ENCODE results near the gene TEAD1.

TEAD1 gene

GRCh38 chr11:12944889-12945288, 270.7 kb downstream of the TEAD1 start:
- DNase-seq (ENCODE audit: low read depth in 1 of 2, low spot score in 1 of 2): no peak
- no peak for TF ChIP-seq GABPA (IDR thresholded peaks at IDR 0.05; ENCODE audit: low read depth)
- no peak for TF ChIP-seq CTCF (IDR thresholded peaks at IDR 0.05; ENCODE audit: insufficient read depth, low read length)
- no peak for TF ChIP-seq POLR2AphosphoS5 (IDR thresholded peaks at IDR 0.05; ENCODE audit: low read depth)
- no peak for TF ChIP-seq REST (IDR thresholded peaks at IDR 0.05; ENCODE audit: insufficient replicate concordance, low read depth)
- no peak for TF ChIP-seq SPI1 (IDR thresholded peaks at IDR 0.05; ENCODE audit: borderline replicate concordance, low read depth)
- no peak overlapping the region for H3K4me3 ChIP-seq (replicated peaks; ENCODE audit: insufficient read depth, low read length)
- H3K27ac ChIP-seq (replicated peaks): no peak overlapping the region
- peaks cover 8% of the 10 kb centered on the region for H3K27me3 ChIP-seq (ENCODE audit: insufficient read depth, poor library complexity, severe bottlenecking)

- Histone ChIP-seq H3K27me3 (ENCODE audit: insufficient read depth, poor library complexity, severe bottlenecking) (no peaks in the 10 kb centered on the region), H3K27ac (replicated peaks) (no peak overlapping the region), H3K4me3 (replicated peaks; ENCODE audit: insufficient read depth, low read length) (no peak overlapping the region)
- no peak for DNase-seq (ENCODE audit: low read depth in 1 of 2, low spot score in 1 of 2)
- TF ChIP-seq REST (IDR thresholded peaks at IDR 0.05; ENCODE audit: insufficient replicate concordance, low read depth) (no peak), SPI1 (IDR thresholded peaks at IDR 0.05; ENCODE audit: borderline replicate concordance, low read depth) (no peak), CTCF (IDR thresholded peaks at IDR 0.05; ENCODE audit: insufficient read depth, low read length) (no peak), POLR2AphosphoS5 (IDR thresholded peaks at IDR 0.05; ENCODE audit: low read depth) (no peak), GABPA (IDR thresholded peaks at IDR 0.05; ENCODE audit: low read depth) (no peak)
Measured at GRCh38 chr11:12949453-12949852, 275.2 kb downstream of the TEAD1 start.

GRCh38 chr11:12950670-12951069, 276.4 kb downstream of the TEAD1 start:
- DNase-seq (ENCODE audit: low read depth in 1 of 2, low spot score in 1 of 2): no peak
- H3K27ac ChIP-seq (replicated peaks): no peak overlapping the region
- H3K27me3 ChIP-seq (ENCODE audit: insufficient read depth, poor library complexity, severe bottlenecking): no peaks in the 10 kb centered on the region
- no peak overlapping the region for H3K4me3 ChIP-seq (replicated peaks; ENCODE audit: insufficient read depth, low read length)
- TF ChIP-seq GABPA (IDR thresholded peaks at IDR 0.05; ENCODE audit: low read depth) (no peak), POLR2AphosphoS5 (IDR thresholded peaks at IDR 0.05; ENCODE audit: low read depth) (no peak), SPI1 (IDR thresholded peaks at IDR 0.05; ENCODE audit: borderline replicate concordance, low read depth) (no peak), REST (IDR thresholded peaks at IDR 0.05; ENCODE audit: insufficient replicate concordance, low read depth) (no peak), CTCF (IDR thresholded peaks at IDR 0.05; ENCODE audit: insufficient read depth, low read length) (no peak)
